ENCODE data around the gene CPNE1. TPM values are rescaled to one million over a fixed set of nuclear protein-coding genes. Genes with fewer than 3 reads are reported as not detected.

Gene CPNE1
- total RNA-seq, 3 donors from 2014 or later, result 41.1 to 135 (median 117) TPM

- no peaks in the 10 kb centered on the region for H3K9me3 ChIP-seq
- no peak for DNase-seq (ENCODE audit: low spot score in 2 of 2)
- TF ChIP-seq CTCF (IDR thresholded peaks at IDR 0.05) (no peak), POLR2AphosphoS5 (IDR thresholded peaks at IDR 0.05) (no peak), POLR2A (IDR thresholded peaks at IDR 0.05) (no peak)
- no peak overlapping the region for H3K27ac ChIP-seq
- no peaks in the 10 kb centered on the region for H3K27me3 ChIP-seq
- no peak overlapping the region for H3K4me3 ChIP-seq
- H3K36me3 ChIP-seq, result peaks cover 5% of the 10 kb centered on the region
- no peaks in the 10 kb centered on the region for H3K4me1 ChIP-seq
- intact Hi-C loops (cut with DNase I; ENCODE audit: low total_unique reads), result no loop called here
Measured at GRCh38 chr20:35674921-35675320, 10.2 kb upstream of the CPNE1 start.

- H3K4me3 ChIP-seq, result no peak overlapping the region
- no peaks in the 10 kb centered on the region for H3K4me1 ChIP-seq
- DNase-seq (ENCODE audit: low spot score in 2 of 2), result no peak
- no peak for TF ChIP-seq POLR2AphosphoS5 (IDR thresholded peaks at IDR 0.05)
- no peak for TF ChIP-seq CTCF (IDR thresholded peaks at IDR 0.05)
- TF ChIP-seq POLR2A (IDR thresholded peaks at IDR 0.05), result no peak
- H3K27me3 ChIP-seq, result no peaks in the 10 kb centered on the region
- no peaks in the 10 kb centered on the region for H3K9me3 ChIP-seq
- intact Hi-C loops (cut with DNase I; ENCODE audit: low total_unique reads), result no loop called here
- H3K36me3 ChIP-seq, result peaks cover 5% of the 10 kb centered on the region
- no peak overlapping the region for H3K27ac ChIP-seq
Measured at GRCh38 chr20:35673884-35674283, 9.2 kb upstream of the CPNE1 start.

GRCh38 chr20:35669681-35670080, 5.0 kb upstream of the CPNE1 start:
- DNase-seq (ENCODE audit: low spot score in 2 of 2), result no peak
- Histone ChIP-seq H3K27me3 (no peaks in the 10 kb centered on the region), H3K36me3 (peaks cover 5% of the 10 kb centered on the region), H3K27ac (no peak overlapping the region), H3K4me1 (no peaks in the 10 kb centered on the region), H3K9me3 (no peaks in the 10 kb centered on the region), H3K4me3 (no peak overlapping the region)
- TF ChIP-seq CTCF (IDR thresholded peaks at IDR 0.05) (no peak), POLR2A (IDR thresholded peaks at IDR 0.05) (no peak), POLR2AphosphoS5 (IDR thresholded peaks at IDR 0.05) (no peak)
- intact Hi-C loops (cut with DNase I; ENCODE audit: low total_unique reads), result no loop called here

- Histone ChIP-seq H3K4me3 (no peak overlapping the region), H3K36me3 (peaks cover 5% of the 10 kb centered on the region), H3K9me3 (no peaks in the 10 kb centered on the region), H3K27ac (no peak overlapping the region), H3K27me3 (no peaks in the 10 kb centered on the region), H3K4me1 (no peaks in the 10 kb centered on the region)
- intact Hi-C loops (cut with DNase I; ENCODE audit: low total_unique reads), result no loop called here
- no peak for DNase-seq (ENCODE audit: low spot score in 2 of 2)
- TF ChIP-seq POLR2A (IDR thresholded peaks at IDR 0.05) (no peak), CTCF (IDR thresholded peaks at IDR 0.05) (no peak), POLR2AphosphoS5 (IDR thresholded peaks at IDR 0.05) (no peak)
Measured at GRCh38 chr20:35669221-35669620, 4.5 kb upstream of the CPNE1 start.

GRCh38 chr20:35665949-35666288, 1.2 kb upstream of the CPNE1 start:
- intact Hi-C loops (cut with DNase I; ENCODE audit: low total_unique reads), result no loop called here
- H3K27ac ChIP-seq, result no peak overlapping the region

More at GRCh38 chr20:35665949-35666288, 1.2 kb upstream of the CPNE1 start:
- TF ChIP-seq CTCF (IDR thresholded peaks at IDR 0.05), result no peak
- TF ChIP-seq POLR2A (IDR thresholded peaks at IDR 0.05), result no peak
- TF ChIP-seq POLR2AphosphoS5 (IDR thresholded peaks at IDR 0.05), result no peak
- no peak for DNase-seq (ENCODE audit: low spot score in 2 of 2)
- no peaks in the 10 kb centered on the region for H3K27me3 ChIP-seq
- H3K9me3 ChIP-seq, result no peaks in the 10 kb centered on the region
- peaks cover 0 to 9% of the 10 kb centered on the region in 2 donors for H3K4me1 ChIP-seq
- no peaks in the 10 kb centered on the region for H3K36me3 ChIP-seq
- H3K4me3 ChIP-seq, result no peak overlapping the region
